IMR-90 (cell line): ENCODE measurements around the gene NTMT1.

Experiments
- CTCF ChIP-seq: conservative IDR thresholded peaks from 2 replicates; pipeline ENCODE4 v1.5.1; 2012; ENCODE audit warnings: mild to moderate bottlenecking, low read depth, low read length, improper control_type of control experiment
- ELK1 ChIP-seq: fragments of 150-350 bp; IDR thresholded peaks from 2 replicates; pipeline ENCODE4 v1.6.1; 2016; ENCODE audit warnings: low read depth, mild to moderate bottlenecking, low read length, moderate library complexity, borderline replicate concordance
- POLR2A ChIP-seq: IDR thresholded peaks from 2 replicates; pipeline ENCODE4 v1.6.1; 2012; ENCODE audit warnings: mild to moderate bottlenecking, low read depth, low read length
- SMC3 ChIP-seq: fragments of 150-350 bp; IDR thresholded peaks from 2 replicates; pipeline ENCODE4 v1.6.1; 2016; ENCODE audit warnings: low read depth, mild to moderate bottlenecking, antibody characterized with exemption, low read length, moderate library complexity

- TF ChIP-seq CTCF (no peak), POLR2A (no peak), SMC3 (no peak), ELK1 (no peak)
These were observed 16.3 kb upstream of the NTMT1 start for GRCh38 chr9:129609486-129610212.
